HPDE6-E6E7 (cell line): ENCODE data around the gene ECI2.
"Not testable (repeated sequence)": the region's sequence is repeated elsewhere in the genome, so short reads cannot be mapped to it uniquely, and the experiment has no call there.

Source experiments
- DNase-seq: peaks from one replicate; pipeline ENCODE4 v3.0.0; 2011; ENCODE audit warnings: missing footprints; ENCODE audit errors: extremely low spot score

Gene ECI2

DNA sequence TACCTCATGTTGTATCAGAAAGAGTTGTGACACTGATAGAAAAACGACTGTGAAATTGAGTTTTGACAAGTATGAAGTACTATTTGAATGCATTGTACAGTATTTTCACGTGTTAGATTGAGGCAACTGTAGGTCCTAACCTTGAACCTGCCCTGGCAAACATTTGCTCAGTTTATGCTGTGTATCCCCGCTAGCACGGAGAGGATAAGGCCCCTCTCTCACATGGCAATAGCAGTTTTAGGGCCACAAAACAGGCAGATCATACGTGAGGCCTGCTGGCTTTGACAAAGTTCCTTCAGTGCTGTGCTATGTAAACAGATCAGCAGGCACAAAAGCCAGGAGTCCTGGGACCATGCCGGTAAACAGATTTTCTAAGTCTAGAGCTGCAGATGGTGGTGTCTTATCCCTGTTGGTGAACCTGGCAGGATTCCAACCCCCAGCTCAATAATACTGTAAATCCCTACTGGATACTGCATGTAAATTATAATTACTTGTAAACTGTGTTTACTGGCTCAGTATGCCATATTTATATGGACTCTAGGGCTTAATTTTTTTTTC is 32.6 kb downstream of the ECI2 start:
- DNase-seq = no peak

DNA sequence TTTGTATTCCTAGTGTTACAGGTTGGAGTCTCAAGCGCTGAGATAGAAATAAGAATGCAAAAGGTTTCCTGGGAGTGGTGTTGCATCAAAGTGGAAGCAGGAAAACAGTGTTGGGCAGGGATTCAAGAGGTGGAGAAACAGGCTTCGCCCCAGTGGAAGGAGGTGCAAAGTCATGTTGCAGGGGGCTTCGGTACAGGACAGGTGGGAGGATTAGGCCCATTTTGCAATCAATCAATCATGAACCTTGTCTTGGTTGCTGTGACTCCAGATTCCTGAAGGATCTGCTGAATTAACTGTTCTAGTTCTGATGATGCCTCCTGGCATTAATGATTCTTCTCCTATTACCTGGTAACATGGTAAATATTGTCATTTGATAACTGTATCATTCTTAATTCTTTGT is 34.1 kb downstream of the ECI2 start:
- no peak for DNase-seq

DNA sequence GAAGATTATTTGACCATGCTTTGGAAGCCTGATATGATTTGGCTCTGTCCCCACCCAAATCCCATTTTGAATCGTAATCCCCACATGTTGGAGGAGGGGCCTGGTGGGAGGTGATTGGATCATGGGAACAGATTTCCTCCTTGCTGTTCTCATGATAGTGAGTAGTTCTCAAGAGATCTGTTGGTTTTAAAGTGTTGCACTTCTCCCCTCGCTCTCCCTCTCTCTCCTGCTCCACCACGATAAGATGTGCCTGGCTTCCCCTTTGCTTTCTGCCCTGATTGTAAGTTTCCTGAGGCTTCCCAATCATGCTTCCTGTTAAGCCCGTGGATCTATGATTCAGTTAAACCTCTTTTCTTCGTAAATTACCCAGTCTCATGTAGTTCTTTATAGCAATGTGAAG is 34.7 kb downstream of the ECI2 start:
- DNase-seq = no peak

DNA sequence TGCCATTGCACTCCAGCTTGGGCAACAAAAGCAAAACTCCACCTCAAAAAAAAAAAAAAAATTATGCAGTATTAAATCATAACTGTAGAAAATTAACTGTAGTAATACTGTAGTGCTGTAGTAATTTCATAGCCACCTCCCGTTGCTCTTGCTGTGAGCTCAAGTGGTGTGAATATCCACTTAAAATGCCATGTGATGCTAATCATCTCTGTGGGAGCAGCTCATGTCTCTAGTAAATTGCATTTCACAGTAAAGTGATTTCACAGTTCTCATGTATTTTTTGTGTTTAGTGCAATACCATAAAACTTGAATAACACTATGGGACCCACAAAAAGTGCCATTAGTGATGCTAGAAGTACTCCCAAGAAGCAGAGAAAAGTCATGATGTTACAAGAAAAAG is 42.1 kb downstream of the ECI2 start:
- no peak for DNase-seq

DNA sequence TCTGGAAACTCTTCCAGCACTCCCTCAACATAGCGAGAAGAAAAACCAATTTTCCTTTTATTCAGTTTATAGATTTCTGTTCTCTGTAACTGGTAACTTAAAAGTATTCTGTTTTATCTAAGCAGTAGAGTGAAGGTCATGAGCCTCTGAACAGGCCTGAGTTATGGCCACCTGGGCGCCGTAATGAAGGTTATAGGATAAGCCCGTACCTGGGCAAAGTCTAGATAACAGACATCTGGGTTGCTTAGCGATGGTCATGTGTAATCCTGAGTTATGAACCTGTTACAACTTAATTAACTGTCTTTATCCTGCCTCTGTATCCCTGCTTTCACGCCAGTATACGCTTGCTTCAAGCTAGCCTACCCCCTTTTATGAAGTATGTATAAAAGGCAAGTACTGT is 43.4 kb downstream of the ECI2 start:
- DNase-seq = no peak

DNA sequence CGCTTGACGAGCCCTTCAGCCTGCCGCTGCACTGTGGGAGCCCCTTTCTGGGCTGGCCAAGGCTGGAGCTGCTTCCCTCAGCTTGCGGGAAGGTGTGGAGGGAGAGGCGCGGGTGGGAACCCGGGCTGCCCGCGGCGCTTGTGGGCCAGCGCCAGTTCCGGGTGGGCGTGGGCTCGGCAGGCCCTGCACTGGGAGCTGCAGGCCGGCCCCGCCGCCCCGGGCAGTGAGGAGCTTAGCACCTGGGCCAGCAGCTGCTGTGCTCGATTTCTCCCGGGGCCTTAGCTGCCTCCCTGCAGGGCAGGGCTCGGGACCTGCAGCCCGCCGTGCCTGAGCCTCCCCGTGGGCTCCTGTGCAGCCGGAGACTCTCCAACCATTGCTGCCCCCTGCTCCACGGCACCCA is 45.3 kb downstream of the ECI2 start:
- not testable (repeated sequence) for DNase-seq

DNA sequence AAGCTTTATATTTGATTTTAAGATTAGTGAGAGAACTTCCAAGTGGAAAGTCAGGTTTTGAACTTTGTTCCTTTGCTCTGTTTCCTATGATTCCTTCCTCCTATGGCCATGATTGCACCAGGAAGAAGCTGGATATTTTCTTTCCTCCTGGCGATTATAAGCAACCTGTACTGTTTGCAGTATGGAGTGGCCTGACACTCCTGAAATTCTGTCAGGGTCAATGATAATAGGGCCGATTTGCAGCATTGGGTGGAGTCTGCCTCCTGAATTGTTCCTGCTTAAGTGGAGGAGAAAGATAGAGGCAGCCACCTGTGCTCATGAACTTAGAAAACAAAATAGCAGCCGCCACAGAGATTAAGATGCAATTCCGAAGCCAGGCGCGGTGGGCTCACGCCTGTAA is 46.7 kb downstream of the ECI2 start:
- DNase-seq = no peak

DNA sequence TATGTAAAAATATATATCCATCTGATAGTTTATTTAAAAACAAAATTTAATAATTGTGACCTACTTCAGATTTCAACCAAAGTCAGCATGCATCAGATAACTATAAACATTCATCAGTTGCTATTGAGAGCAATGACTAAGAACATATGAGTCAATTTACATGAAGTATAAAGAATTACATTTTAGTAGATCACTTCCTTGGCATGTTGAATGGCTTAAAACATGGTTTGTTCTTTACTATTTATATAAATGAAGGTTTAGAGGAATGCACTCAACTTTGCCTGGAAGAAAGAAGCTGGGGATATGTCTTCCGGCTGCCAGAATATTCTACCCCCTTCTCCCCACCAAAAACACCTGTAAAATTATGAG is 50.1 kb downstream of the ECI2 start:
- no peak for DNase-seq

DNA sequence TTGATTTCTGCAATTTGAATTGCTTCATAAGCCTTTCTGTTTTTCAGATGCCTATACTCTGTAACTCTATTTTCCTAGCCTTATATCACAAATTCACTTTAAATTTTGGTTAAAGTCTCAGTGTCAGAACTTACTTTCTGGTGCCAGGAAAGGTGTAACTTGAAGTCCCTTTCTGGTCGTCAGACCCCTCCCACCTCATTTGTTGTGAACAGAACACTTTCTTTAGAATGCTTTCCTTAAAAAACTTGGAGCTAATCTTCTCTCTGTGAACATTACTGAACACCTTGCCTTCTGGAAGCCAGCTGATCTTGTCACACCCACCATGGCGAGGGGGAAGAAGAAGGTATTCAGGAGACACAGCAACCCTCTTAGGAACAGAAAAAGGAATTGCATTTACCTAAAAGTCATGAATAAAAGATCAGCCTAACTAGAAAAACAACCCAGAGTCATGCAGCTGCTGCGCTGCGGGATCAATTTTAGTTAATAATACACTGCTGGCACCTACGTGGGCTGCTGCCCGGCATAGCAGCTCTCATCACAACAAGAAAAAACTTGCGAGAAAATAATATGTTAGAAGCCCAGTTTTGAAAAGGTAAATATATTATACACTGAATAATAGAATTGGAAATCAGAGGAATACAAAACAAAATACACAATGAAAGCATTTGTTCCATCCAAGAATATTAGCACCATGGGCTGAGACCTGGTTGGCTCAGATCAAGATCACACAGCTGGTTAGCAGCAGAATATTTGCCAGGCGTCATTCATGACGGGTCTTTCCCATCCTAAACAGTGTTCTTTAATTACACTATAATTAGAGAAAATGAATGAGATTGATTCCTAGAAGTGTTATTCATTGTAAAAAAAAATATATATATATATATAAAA is 50.7 kb downstream of the ECI2 start:
- no peak for DNase-seq

DNA sequence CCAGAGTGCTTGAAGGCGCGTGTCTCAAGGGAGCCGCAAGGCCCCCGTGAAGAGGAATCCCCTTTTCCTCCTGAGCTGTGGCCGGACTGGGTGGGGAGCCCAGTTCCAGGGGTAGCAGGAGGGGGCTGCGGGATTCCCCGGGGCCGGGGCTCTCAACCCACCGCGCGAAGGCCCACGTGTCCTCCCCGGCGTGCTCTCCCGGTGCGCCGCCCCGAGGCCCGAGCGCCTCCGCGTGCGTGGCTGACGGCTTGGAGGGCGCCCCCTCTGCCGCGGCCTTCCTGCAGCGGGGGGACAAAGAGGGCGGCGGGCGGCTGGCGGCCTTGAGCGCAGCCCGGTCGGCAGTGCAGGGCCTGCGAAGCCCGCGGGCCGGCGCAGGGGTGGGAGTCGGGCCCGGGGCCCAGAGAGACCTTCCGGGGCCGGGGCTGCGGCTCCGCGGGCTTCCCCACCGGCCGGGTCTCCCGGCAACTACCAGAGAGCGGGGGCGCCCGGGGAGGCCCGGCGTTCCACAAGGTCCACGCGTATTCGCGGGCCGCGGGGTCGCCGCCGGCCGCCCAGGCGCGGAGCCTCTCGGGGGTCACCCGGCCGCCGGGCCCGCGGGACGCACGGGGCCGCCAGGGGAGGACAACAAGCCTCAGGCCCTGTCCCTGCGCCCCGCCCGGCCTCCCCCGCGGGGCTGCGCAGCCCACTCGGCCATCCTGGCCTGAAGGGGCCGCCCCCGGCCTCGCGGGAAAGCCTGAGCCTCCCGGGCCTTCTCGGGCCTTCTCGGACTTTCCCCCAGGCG is 56.5 kb downstream of the ECI2 start, which contains the start of gene FAM217A:
Gene FAM217A (minus strand): TSS at position 447 of the 781 bp plus-strand sequence. CDS start 1,723 bp downstream, outside the sequence.
- no peak for DNase-seq

DNA sequence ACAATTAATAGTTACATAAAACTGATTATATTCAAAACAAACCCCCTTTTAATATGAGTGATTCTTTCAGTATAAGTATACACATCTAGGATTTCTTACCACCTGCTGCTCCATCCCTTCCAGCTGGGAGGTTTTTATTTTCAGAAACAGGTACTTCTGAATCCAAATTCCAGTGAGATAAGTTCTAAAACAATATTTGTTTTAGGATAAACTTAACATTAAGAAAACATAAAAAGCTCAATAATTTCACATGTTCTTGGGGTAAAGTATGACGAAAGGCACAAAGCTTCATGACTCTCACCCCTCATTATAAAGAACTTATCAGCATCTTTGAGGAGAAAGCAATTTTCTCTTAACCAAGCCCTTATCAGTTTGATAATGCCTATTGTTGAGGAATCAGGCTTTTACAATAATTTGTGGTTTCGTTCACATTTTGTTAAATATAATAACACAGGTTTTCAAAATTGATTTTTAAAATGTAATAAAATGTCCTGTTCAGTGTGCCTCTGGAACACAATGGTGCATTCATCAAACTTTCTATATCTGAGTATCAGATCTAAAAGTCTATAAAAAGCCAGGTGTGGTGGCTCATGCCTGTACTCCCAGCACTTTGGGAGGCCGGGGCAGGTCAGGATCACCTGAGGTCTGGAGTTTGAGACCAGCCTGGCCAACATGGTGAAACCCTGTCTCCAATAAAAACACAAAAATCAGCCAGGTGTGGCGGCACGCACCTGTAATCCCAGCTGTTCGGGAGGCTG is 60.7 kb downstream of the ECI2 start:
- no peak for DNase-seq

DNA sequence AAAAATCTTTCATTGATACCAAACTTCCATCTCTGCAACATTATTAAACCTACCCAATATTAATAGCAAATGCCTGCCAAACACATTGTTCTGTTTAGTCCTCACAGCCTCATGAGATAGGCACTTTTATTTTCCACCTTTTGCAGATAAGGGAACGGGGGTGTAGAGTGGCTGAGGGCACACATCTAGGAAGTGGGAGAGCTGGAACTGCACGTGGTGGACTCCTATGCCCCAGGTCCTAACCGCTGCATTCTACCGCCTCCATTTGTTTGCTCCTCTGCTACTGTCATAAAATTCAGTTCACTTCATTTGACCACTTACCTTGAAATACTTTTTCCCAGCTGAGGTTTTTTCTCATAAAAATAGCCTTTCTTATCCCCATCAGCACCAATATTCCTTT is 64.0 kb downstream of the ECI2 start:
- no peak for DNase-seq

DNA sequence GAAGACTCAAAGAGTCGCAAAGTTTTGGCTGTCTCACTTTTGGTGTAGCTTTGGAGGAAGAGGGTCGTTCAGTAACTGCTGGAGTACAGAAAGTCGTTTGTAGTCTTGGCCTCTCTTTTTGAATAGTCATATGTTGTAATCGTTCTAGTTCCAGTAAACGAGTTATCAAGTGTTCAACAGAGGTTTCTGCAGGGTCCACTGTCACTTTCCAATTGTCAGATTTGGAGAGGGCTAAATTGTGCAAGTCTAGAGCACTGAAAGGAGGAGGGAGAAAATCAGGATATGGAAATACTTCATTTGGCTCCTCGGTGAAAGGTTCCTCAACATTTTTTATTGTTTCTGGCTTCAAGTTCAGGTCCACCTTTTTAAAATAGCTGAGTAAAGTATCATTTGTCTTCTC is 66.2 kb downstream of the ECI2 start:
- no peak for DNase-seq

DNA sequence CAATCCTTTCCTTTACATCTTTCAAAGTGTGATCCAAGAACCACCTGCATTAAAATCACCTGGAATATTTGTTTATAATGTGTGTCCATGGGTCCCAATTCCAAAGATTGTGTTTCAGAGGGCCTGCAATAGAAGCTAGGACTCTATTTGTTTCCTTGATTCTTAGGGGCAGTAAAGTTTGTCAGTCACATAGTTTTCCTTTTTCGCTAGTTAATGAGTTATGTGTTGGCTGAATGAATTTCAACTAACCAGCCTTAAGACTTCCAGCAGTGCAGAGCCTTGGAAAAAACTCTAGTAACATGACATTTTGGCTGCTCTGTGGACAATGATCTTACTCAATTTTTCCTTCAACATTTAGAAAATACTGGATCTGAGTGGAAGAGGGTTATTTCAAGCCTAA is 67.7 kb downstream of the ECI2 start:
- no peak for DNase-seq

DNA sequence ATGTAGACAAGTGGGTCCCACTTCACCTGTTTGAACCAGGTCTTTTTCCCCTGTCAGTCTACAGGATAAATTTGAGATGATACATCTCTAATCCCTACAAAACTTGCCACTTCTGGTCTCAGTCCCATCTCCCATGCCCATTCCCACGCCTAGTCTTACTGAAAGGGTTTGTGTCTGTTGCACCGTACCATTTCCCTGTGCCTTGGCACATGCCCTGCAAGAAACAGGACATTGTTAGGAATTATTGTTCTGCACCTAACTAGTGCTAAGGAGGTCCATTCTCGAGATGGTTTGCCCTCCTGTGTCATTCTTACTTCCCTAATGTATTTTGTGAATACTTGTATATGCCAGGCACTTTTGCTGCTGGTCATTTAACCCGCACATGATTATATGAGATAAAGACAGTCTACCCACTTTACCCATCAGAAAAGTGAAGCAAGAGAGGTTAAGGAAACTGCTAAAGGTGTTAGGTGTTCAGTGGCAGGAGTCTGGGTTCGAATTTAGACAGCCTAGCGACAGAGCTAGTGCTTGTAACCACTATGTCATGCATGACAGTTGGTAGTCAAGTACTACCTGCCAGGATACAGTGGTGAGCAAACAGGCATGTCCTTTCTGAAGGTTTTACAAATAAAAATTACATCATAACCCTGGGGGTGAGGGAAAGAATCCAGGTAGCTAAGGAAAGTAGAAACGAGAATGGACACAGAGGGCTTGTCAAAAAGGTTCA is 69.2 kb downstream of the ECI2 start:
- DNase-seq = no peak
